ENCODE results near the gene SFXN4. TPM values are rescaled to one million over a fixed set of nuclear protein-coding genes. Genes with fewer than 3 reads are reported as not detected.

Gene SFXN4
- total RNA-seq, 1 experiment from 2014 or later = 21.9 TPM

- Mint-ChIP-seq H3K9me3 (no peaks in the 10 kb centered on the region), H3K27ac (no peak overlapping the region), H3K4me1 (no peaks in the 10 kb centered on the region), H3K27me3 (ENCODE audit: low read depth) (no peaks in the 10 kb centered on the region), H3K4me3 (no peak overlapping the region), H3K36me3 (ENCODE audit: insufficient read depth in 1 of 3, low read depth in 3 of 3) (peaks cover 40 to 77% (median 63%) of the 10 kb centered on the region in 3 experiments)
- Histone ChIP-seq H3K27ac (ENCODE audit: insufficient read length, low read depth, low read length) (no peak overlapping the region), H4K91ac (ENCODE audit: insufficient read length, low read depth, low read length) (no peak overlapping the region), H2BK20ac (ENCODE audit: low read depth, low read length, poor library complexity, severe bottlenecking) (no peak overlapping the region), H3K56ac (ENCODE audit: insufficient read length, low read depth, low read length) (no peak overlapping the region), H4K8ac (replicated peaks; ENCODE audit: insufficient read length, low read depth, low read length) (no peak overlapping the region), H3K79me2 (ENCODE audit: insufficient read depth, low read length) (no peaks in the 10 kb centered on the region), H2BK120ac (ENCODE audit: low read depth, low read length, poor library complexity, severe bottlenecking) (no peak overlapping the region), H2AK5ac (ENCODE audit: insufficient read length, low read length) (no peak overlapping the region), H4K5ac (ENCODE audit: insufficient read length, low read depth, low read length) (no peak overlapping the region), H2BK15ac (ENCODE audit: low read depth, low read length) (no peak overlapping the region), H3K79me1 (ENCODE audit: insufficient read depth, low read depth, low read length, poor library complexity, severe bottlenecking) (no peaks in the 10 kb centered on the region), H3K14ac (ENCODE audit: insufficient read depth, low read length) (no peak overlapping the region), H3K18ac (ENCODE audit: insufficient read length, low read depth, low read length) (no peak overlapping the region), H2BK5ac (ENCODE audit: insufficient read length, low read length) (no peak overlapping the region), H3K4ac (ENCODE audit: low read depth, low read length) (no peak overlapping the region), H3K23ac (ENCODE audit: insufficient read length, low read depth, low read length) (no peak overlapping the region), H3K9ac (ENCODE audit: extremely low read depth, insufficient read length, low read length) (no peak overlapping the region), H3K23me2 (ENCODE audit: insufficient read length, low read depth, low read length, poor library complexity, severe bottlenecking) (no peaks in the 10 kb centered on the region), H3K27me3 (ENCODE audit: insufficient read depth, low read length) (no peaks in the 10 kb centered on the region), H3T11ph (ENCODE audit: low read length) (no peak overlapping the region), H3K4me1 (ENCODE audit: insufficient read depth, low read length) (no peaks in the 10 kb centered on the region), H4K20me1 (ENCODE audit: control insufficient read depth, insufficient read depth, insufficient read length) (no peaks in the 10 kb centered on the region), H2BK12ac (ENCODE audit: insufficient read length, low read depth, low read length) (no peak overlapping the region), H3K4me2 (ENCODE audit: insufficient read depth, insufficient read length, low read length) (no peak overlapping the region), H3K9me3 (ENCODE audit: control insufficient read depth, low read depth, low read length) (no peaks in the 10 kb centered on the region), H2AFZ (ENCODE audit: low read length) (no peak overlapping the region)
- no CpG with 5 or more reads among the region's 4 CpGs for WGBS (ENCODE audit: extremely low coverage, insufficient read length, low lambda C conversion rate)
- TF ChIP-seq CTCF (conservative IDR thresholded peaks at IDR 0.05) = no peak
- no peak for DNase-seq
These were observed 35.8 kb downstream of the SFXN4 start for GRCh38 chr10:119129721-119130120.

Measured in H9 (cell line).